Non-pigmented ciliary epithelial cell (primary cell): ENCODE data around the gene KCNMA1.
"Not testable (repeated sequence)": the region's sequence is repeated elsewhere in the genome, so short reads cannot be mapped to it uniquely, and the experiment has no call there.

Experiments used
- DNase-seq: peaks from one replicate; pipeline ENCODE4 v3.0.0-alpha.2; 2010; ENCODE audit warnings: low read depth

KCNMA1 gene

DNA sequence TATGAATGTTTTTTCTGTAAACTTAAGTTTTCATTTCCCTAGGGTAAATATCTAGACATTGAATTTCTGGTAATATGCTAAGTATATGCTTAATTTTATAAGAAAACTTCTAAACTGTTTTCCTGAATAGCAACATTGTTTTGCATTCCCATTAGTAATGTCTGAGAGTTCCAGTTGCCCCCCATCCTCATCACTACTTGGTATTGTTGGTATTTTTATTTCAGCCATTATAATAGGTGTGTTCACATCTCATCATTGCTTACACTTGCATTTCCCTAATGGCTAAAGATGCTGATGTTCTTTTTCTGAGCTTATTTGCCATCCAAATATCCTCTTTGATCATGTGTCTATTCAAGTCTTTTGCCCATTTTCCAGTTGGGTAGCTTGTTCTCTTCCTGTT, 269.6 kb downstream of the KCNMA1 start:
- no peak for DNase-seq

DNA sequence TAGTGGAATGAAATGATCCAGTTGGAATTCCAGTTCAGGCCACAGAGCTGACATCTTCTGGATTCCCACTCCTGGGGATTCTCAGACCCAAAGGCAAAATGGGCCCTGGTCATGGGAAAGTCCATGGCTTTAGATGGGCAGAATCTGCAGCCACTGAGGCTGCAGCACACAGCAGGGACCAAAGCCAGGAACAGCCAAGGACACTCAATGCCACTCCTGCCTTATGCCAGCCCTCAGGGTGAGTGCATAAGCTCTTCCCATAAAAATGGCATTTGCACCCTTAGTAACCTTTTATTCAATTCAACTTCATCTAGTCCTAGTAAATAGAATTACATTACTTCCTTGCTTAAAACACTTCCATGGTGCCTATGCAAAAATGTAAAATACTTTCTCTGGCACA, 274.4 kb downstream of the KCNMA1 start:
- no peak for DNase-seq

- no peak for DNase-seq
Observed at GRCh38 chr10:77361831-77362230, 275.8 kb downstream of the KCNMA1 start.

GRCh38 chr10:77361426-77361825, 276.2 kb downstream of the KCNMA1 start:
- DNase-seq: no peak

DNA sequence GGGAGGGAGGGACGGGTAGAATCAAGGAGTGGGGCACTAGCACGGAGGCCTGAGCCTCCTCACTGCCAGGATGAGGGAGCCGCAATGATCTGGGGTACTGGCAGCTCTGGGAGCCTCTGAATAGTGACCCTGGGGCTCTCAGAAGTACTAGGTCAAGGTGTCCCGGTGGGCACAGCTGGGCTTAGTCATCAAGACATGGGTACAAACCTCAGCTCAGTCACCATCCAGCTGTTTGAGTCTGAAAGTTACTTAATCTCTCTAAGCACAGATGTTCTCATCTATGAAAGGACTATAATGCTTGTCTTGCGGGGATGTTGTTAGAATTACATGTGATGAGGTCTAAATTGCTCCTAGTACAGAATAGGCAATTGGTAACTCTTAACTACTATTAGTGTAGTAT, 276.8 kb downstream of the KCNMA1 start:
- DNase-seq: no peak

GRCh38 chr10:77359950-77360520, 277.6 kb downstream of the KCNMA1 start:
- DNase-seq: no peak

DNA sequence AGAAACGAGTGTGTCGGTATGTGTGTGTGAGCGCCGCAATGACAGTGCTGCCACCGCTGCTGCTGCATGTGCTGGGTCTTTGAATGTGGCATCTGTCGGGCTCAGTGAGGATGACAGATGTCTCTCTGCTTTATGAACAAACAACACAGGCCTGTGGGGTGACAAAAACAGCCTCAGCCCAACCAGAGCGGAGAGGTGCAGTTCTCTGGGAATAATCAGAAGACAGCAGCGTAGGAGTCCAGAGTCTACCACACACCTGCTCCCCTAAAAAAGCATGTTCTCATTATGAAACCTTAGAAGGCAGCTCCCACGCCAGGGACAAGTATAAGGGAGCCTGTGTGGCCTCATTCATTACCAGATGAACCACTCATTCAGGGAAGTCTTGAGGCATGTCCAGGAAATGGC, 278.3 kb downstream of the KCNMA1 start:
- no peak for DNase-seq

GRCh38 chr10:77358656-77359055, 279.0 kb downstream of the KCNMA1 start:
- no peak for DNase-seq

DNA sequence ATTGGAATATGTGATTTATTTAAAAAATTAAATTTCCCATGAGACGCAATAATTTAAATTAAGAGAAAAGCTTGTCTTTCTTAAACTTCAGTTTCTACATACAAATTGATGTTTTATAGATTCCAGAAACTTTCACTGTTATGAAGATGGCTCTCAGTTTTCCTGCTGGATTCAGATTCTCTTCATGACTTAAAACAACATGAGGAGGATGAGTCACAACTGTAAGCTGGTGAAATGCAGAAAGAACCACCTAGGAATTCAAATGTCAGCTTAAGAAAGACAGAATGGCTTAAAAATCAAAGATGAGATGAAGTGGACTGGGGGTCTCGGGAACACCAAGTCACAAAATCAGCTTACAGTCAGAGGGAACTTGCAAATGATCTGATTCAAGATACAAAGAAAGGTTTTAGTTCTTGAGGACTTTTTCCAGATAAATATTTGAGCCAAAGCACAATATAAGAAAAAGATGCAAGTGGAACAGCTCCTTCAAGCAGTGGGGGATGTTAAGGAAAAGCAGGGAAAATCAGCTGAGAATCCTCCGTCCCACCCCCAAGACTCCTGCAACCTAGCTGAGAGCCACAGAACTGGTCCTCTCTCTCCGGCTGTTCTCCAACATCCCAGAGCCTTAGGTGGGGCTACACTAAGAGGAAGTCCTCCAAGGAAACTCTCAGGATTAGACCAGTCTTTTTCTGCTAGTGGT, 279.8 kb downstream of the KCNMA1 start:
- DNase-seq: peak; percentile 37

- DNase-seq: no peak
Observed at GRCh38 chr10:77357185-77357584, 280.4 kb downstream of the KCNMA1 start.

DNA sequence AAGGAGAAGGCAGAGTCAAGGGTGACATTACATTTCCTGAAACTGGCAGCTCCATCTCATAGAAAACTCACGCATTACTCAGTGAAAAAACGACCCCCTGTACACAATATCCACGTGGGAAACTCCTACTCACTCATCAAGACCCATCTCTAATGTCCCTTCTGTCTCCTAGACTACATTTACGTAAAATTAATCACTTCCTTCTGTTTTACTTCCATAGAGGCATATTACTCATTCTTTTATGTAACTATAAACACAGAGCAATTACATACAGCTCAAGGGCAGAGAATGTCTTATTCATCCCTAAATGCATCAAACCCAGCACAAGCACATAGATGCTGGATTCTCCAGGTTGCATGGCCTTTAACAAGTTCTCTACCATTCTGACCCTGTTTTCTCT, 281.8 kb downstream of the KCNMA1 start:
- peak; percentile 55 for DNase-seq

DNA sequence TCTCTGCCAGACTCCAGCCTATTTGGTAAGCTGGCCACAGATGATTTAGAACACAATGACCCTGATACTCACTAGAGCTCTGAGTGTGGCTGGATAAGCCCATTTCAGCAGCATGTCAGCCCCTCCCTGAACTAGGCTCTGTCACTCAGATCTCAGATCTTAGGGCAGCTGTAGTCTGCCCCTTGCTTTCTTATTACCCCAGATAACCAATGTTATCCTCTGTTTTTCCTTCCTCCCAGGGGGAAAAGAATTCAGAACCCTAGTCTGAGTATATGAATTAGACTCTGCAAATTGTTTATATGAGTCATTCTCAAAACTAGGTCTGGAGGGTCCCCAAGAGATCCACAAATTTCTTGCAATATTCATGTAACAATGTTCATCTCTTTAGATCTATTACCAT, 286.2 kb downstream of the KCNMA1 start:
- DNase-seq: no peak

- peak; percentile 98 for DNase-seq
Observed at GRCh38 chr10:77350711-77351119, 286.9 kb downstream of the KCNMA1 start.

- DNase-seq: no peak
Observed at GRCh38 chr10:77350134-77350533, 287.5 kb downstream of the KCNMA1 start.

DNA sequence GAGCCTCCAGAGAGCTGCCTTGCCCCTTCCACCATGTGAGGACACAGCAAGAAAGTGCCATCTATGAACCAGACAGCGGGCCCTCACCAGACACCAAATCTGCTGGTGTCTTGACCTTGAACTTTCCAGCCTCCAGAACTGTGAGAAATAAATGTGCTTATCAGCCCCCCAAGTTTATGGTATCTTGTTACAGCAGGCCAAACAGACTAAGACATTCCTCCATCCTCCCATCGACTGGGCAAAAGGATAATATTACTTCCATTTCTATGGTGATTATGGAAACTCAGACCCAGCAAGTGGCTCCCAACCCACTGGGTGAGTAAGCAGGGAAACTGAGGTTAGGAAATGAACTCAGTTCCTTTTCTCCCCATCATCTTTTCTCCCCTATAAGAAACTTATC, 288.4 kb downstream of the KCNMA1 start:
- no peak for DNase-seq

DNA sequence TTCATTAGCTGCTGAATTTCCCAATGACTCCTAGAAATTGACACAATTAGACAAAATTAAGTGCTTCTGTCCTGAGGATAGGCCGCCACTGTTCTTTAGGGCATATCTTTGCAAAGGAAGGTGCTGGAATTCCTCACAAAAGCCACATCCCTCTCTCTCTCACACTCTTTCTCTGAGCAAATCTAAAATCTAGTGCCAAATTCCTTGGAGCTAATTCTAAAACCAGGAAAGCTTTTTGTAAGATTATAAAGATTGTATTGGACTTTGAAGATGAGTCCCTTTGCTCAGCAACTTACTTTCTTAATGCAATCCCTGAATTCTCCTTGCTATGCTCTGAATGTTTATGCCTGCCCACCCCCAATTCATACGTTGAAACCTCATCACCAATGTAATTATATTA, 288.9 kb downstream of the KCNMA1 start:
- no peak for DNase-seq

DNA sequence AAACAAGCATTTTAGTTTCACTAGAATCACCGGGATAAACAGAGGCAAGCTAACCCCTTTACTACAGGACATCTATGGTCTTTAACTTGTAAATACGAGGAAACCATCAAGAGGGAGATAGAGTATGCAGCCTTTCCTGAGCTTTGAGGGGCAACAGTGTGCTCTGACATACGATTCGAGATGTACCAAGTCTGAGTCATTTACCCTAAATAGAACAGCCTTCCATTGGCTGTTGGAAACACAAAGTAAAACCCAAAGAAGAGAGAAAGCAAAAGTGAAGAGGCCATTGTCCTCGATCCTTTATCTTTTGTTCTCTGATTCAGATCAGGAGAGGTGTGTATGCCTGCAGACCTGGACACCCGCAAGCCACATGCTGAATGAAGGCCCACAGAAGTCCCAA, 289.5 kb downstream of the KCNMA1 start:
- DNase-seq: no peak

GRCh38 chr10:77347052-77347451, 290.6 kb downstream of the KCNMA1 start:
- DNase-seq: no peak

DNA sequence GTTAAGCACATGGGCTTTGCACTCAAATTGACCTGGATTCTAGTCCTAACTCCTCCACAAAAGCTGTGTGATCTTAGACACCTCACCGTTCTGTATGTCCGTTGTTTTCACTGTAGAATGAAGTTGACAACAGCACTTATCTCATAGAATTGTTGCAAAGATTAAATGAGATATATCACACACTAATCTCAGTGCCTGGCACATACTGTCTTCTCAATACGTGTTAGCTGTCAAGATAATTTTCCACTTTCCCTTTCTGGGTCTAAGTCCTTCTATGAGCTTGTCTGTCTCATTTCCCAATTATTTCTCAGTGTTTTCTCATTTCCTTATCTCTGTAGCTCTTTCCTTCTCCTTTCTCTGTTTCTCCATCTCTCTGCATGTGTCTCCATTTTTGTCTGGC, 296.6 kb downstream of the KCNMA1 start:
- DNase-seq: no peak

- not testable (repeated sequence) for DNase-seq
Observed at GRCh38 chr10:77339872-77340271, 297.7 kb downstream of the KCNMA1 start.

DNA sequence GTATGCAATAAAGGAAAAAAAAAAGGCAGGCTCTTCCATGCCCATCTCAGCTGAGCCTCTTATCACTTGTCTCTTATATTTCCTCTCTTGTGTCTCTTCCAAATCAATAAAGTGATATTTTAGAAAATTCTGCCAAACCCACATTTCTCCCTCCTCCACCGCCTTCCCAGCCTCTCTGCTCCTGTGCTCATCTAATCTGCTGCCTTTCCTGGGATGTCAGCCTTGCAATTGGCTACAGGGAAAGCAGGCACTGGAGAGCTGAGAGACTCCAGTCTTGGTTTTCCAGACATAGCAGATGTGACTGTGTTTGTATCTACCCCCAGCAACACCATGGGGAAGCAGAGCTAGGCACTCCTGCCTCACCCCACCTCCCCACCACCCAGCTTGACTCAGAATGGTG, 298.4 kb downstream of the KCNMA1 start:
- no peak for DNase-seq

GRCh38 chr10:77338143-77338542, 299.5 kb downstream of the KCNMA1 start:
- DNase-seq: no peak

GRCh38 chr10:77334501-77334900, 303.1 kb downstream of the KCNMA1 start:
- no peak for DNase-seq
